Measurements from ENCODE around the gene GALNTL6.

GRCh38 chr4:172950990-172951389 is 1137.8 kb downstream of the GALNTL6 start:
- no peak for TF ChIP-seq CTCF (IDR thresholded peaks at IDR 0.05)
- TF ChIP-seq POLR2A (IDR thresholded peaks at IDR 0.05) = no peak
